K562 (cell line): ENCODE measurements around the gene HSPA6. TPM values are rescaled to one million over a fixed set of nuclear protein-coding genes. Genes with fewer than 3 reads are reported as not detected.

Experiments
- AFF1 ChIP-seq, 2 experiments: fragments of 450-650 bp; IDR thresholded peaks; 2 replicates each; pipeline ENCODE4 v1.6.1; 2018; ENCODE audit warnings: mild to moderate bottlenecking in 2 of 2, low read depth in 1 of 2; ENCODE audit not compliant: partially characterized antibody in 2 of 2
- CAMTA2 ChIP-seq: fragments of 250-450 bp; sonication (Bioruptor Pico); conservative IDR thresholded peaks from 2 replicates; pipeline ENCODE4 v1.5.1; 2022
- DEAF1 ChIP-seq: fragments of 450-650 bp; formaldehyde crosslinking; IDR thresholded peaks from 2 replicates; pipeline ENCODE4 v1.4.0; 2020; ENCODE audit warnings: mild to moderate bottlenecking, moderate library complexity
- ETV5 ChIP-seq: sonication (generic); formaldehyde crosslinking; IDR thresholded peaks from 2 replicates; pipeline ENCODE4 v1.4.0; 2020; ENCODE audit warnings: low read depth, mild to moderate bottlenecking, missing genetic modification reagents
- KAT7 ChIP-seq: sonication (generic); formaldehyde crosslinking; IDR thresholded peaks from 2 replicates; pipeline ENCODE4 v1.8.0; 2022; ENCODE audit warnings: missing genetic modification reagents, mild to moderate bottlenecking, borderline replicate concordance
- MTA2 ChIP-seq: fragments of 450-650 bp; IDR thresholded peaks from 2 replicates; pipeline ENCODE4 v1.6.1; 2016; ENCODE audit warnings: low read depth
- NR2C2 ChIP-seq, 2 experiments: fragments of 200-800 bp in 1 of 2; sonication (Bioruptor generic) in 1 of 2; sonication (generic) in 1 of 2; formaldehyde crosslinking in 1 of 2; IDR thresholded peaks; 2 replicates each; pipeline versions ENCODE4 v1.6.1 to v1.8.0; 2016 to 2022; ENCODE audit warnings: mild to moderate bottlenecking in 1 of 2, missing compliant biosample characterization in 1 of 2, missing genetic modification characterization in 1 of 2, missing genetic modification reagents in 1 of 2
- REST ChIP-seq, 2 experiments: fragments of 450-650 bp; formaldehyde crosslinking in 1 of 2; IDR thresholded peaks; 2 replicates each; pipeline versions ENCODE4 v1.4.0 to v1.6.1; 2014 to 2020; ENCODE audit warnings: mild to moderate bottlenecking in 2 of 2, borderline replicate concordance in 1 of 2, low read depth in 1 of 2
- SMAD3 ChIP-seq: fragments of 450-650 bp; formaldehyde crosslinking; conservative IDR thresholded peaks from 2 replicates; pipeline ENCODE4 v1.4.0; 2020; ENCODE audit warnings: mild to moderate bottlenecking
- SP1 ChIP-seq: sonication (generic); formaldehyde crosslinking; IDR thresholded peaks from 2 replicates; pipeline ENCODE4 v1.8.1; 2022; ENCODE audit warnings: mild to moderate bottlenecking, missing genetic modification reagents
- TAF15 ChIP-seq: fragments of 200-400 bp; formaldehyde crosslinking; IDR thresholded peaks from 2 replicates; pipeline ENCODE4 v1.6.1; 2017; ENCODE audit warnings: mild to moderate bottlenecking, low read depth, low read length, moderate library complexity
- polyA plus RNA-seq, 8 experiments: library from polyadenylated mRNA; depleted of rRNA in 4 of 8; stranded (reverse) in 5 of 8; unstranded in 3 of 8; fragments of >200 nt; fragmentation: Nextera tagmentation in 2 of 8; fragmentation: Illumina TruSeq in 1 of 8; extraction: Ambion mirVana in 2 of 8; extraction: Trizol in 1 of 8; gene quantifications; 2 replicates each; pipeline versions ENCODE4 v1.2.1 to v1.2.3, GENCODE V29; 2011 to 2014; ENCODE audit warnings: inconsistent platforms in 1 of 8, missing spikeins in 1 of 8
- total RNA-seq, 7 experiments: library from RNA; depleted of rRNA in 6 of 7; stranded (reverse); fragments of >200 nt in 6 of 7; fragmentation: Illumina TruSeq in 2 of 7; extraction: Trizol in 2 of 7; gene quantifications; 2 replicates each; pipeline versions ENCODE4 v1.2.1 to v1.2.3, GENCODE V29; 2011 to 2021; ENCODE audit warnings: low replicate concordance in 1 of 7

The HSPA6 gene
- total and polyA plus RNA-seq, 9 of the 15 experiments (the other 6 are each of a cell fraction or from before 2014, with no cell fraction given) = 0.15 to 10.0 (median 2.4) TPM

GRCh38 chr1:161486806-161487741 is 37.3 kb upstream of the HSPA6 start (continued):
- TF ChIP-seq SMAD3 (CRISPR knock-in tag) (0 out of 2 replicates have a peak, but pooled peaks have one; percentile 52), KAT7 (peak; percentile 51; the same call in 1 of the 2 replicates), AFF1 (IDR thresholded peaks at IDR 0.05; ENCODE audit: low read depth in 1 of 2, partially characterized antibody in 2 of 2) (peak in 1 of 2 experiments; percentile 31), NR2C2 (CRISPR knock-in tag; IDR thresholded peaks at IDR 0.05) (no peak), NR2C2 (tag; IDR thresholded peaks at IDR 0.05) (peak; percentile 37; the same call in 1 of the 2 replicates), REST (IDR thresholded peaks at IDR 0.05; ENCODE audit: borderline replicate concordance) (peak; percentile 88), REST (CRISPR knock-in tag; IDR thresholded peaks at IDR 0.05; ENCODE audit: low read depth) (no peak), TAF15 (no peak), SP1 (CRISPR knock-in tag) (peak; percentile 67), CAMTA2 (no peak), MTA2 (0 out of 2 replicates have a peak, but pooled peaks have one; percentile 11), ETV5 (CRISPR knock-in tag) (peak; percentile 41; the same call in 1 of the 2 replicates), DEAF1 (CRISPR knock-in tag) (peak; percentile 92)
